ENCODE data around the gene CD93.

Gene CD93

GRCh38 chr20:23082846-23083552, 3.1 kb downstream of the CD93 start:
- no peak for DNase-seq

GRCh38 chr20:23081263-23081819, 4.8 kb downstream of the CD93 start:
- peak; percentile 55 for DNase-seq

GRCh38 chr20:23080521-23080920, 5.6 kb downstream of the CD93 start:
- peak; percentile 89 for DNase-seq

- DNase-seq, result no peak
These were observed 6.2 kb downstream of the CD93 start for GRCh38 chr20:23079926-23080325.

GRCh38 chr20:23079016-23079351, 7.1 kb downstream of the CD93 start:
- no peak for DNase-seq

- peak; percentile 82 for DNase-seq
These were observed 7.6 kb downstream of the CD93 start for GRCh38 chr20:23078351-23079015.

GRCh38 chr20:23077277-23077676, 8.8 kb downstream of the CD93 start:
- DNase-seq, result no peak

- DNase-seq, result no peak
These were observed 12.1 kb downstream of the CD93 start for GRCh38 chr20:23074052-23074451.

GRCh38 chr20:23072892-23073586, 13.1 kb downstream of the CD93 start:
- no peak for DNase-seq

GRCh38 chr20:23071996-23072395, 14.1 kb downstream of the CD93 start:
- DNase-seq, result no peak

- no peak for DNase-seq
These were observed 14.7 kb downstream of the CD93 start for GRCh38 chr20:23071398-23071797.

GRCh38 chr20:23069108-23069507, 17.0 kb downstream of the CD93 start:
- DNase-seq, result no peak

- no peak for DNase-seq
These were observed 17.8 kb downstream of the CD93 start for GRCh38 chr20:23068283-23068682.

- no peak for DNase-seq
These were observed 19.4 kb downstream of the CD93 start for GRCh38 chr20:23066772-23067171.

GRCh38 chr20:23065266-23066201, 20.6 kb downstream of the CD93 start:
- DNase-seq, result no peak

- peak; percentile 52 for DNase-seq
These were observed 22.5 kb downstream of the CD93 start for GRCh38 chr20:23063581-23063980.

- no peak for DNase-seq
These were observed 23.0 kb downstream of the CD93 start for GRCh38 chr20:23063168-23063567.

- no peak for DNase-seq
These were observed 23.5 kb downstream of the CD93 start for GRCh38 chr20:23062632-23063031.

- peak; percentile 75 for DNase-seq
These were observed 24.2 kb downstream of the CD93 start for GRCh38 chr20:23061734-23062561.

- DNase-seq, result no peak
These were observed 24.9 kb downstream of the CD93 start for GRCh38 chr20:23061262-23061661.

- no peak for DNase-seq
These were observed 25.5 kb downstream of the CD93 start for GRCh38 chr20:23060629-23061028.

- DNase-seq, result peak; percentile 30
These were observed 26.3 kb downstream of the CD93 start for GRCh38 chr20:23059846-23060245.
